IMR-90 (cell line): ENCODE measurements around the gene PTPN4. TPM values are rescaled to one million over a fixed set of nuclear protein-coding genes. Genes with fewer than 3 reads are reported as not detected.

Experiments used
- ATAC-seq: fragments of 200-7000 bp; cut with Tn5 transposase; 2 replicates; pipeline ENCODE4 v1.9.1; 2020; ENCODE audit warnings: low read depth, mild to moderate bottlenecking, moderate library complexity
- BruUV-seq: library from RNA; stranded (reverse); fragments of 400-500 nt; replicated peaks from 2 replicates; lab custom pipeline; 2021; lab: Mats Ljungman, UMichigan
- CTCF ChIA-PET: fragments of 300-600 bp; formaldehyde crosslinking; extraction: SDS; loops from one replicate; lab custom pipeline; 2021; ENCODE audit warnings: antibody characterized with exemption; lab: Yijun Ruan, JAX
- POLR2A ChIA-PET: fragments of 300-600 bp; sonication (Branson Sonifier 250); formaldehyde crosslinking; loops from one replicate; lab custom pipeline; 2022; ENCODE audit warnings: antibody characterized with exemption; ENCODE audit not compliant: unreplicated experiment; lab: Charles Lee
- DNase-seq: peaks from one replicate; pipeline ENCODE4 v3.0.0; 2013
- H2AFZ ChIP-seq: replicated peaks from 2 replicates; pipeline ENCODE3; 2013; ENCODE audit warnings: low read length, mild to moderate bottlenecking; ENCODE audit not compliant: poor library complexity
- H2AK5ac ChIP-seq: 2 replicates; pipeline ENCODE4 v1.6.1; 2013; ENCODE audit warnings: low read depth, low read length, inconsistent platforms
- H2AK9ac ChIP-seq: replicated peaks from 2 replicates; pipeline ENCODE3; 2013; ENCODE audit warnings: mild to moderate bottlenecking, low read depth, low read length, moderate library complexity; ENCODE audit not compliant: poor library complexity
- H2BK120ac ChIP-seq: 2 replicates; pipeline ENCODE4 v1.6.1; 2013; ENCODE audit warnings: low read depth, low read length, inconsistent platforms
- H2BK15ac ChIP-seq: 3 replicates; pipeline ENCODE4 v1.6.1; 2013; ENCODE audit warnings: low read depth, low read length, inconsistent platforms
- H2BK20ac ChIP-seq: 2 replicates; pipeline ENCODE4 v1.6.1; 2013; ENCODE audit warnings: low read depth, mild to moderate bottlenecking, inconsistent platforms, low read length, moderate library complexity
- H2BK5ac ChIP-seq: 2 replicates; pipeline ENCODE4 v1.6.1; 2013; ENCODE audit warnings: mild to moderate bottlenecking, low read depth, low read length, inconsistent platforms; ENCODE audit not compliant: poor library complexity, severe bottlenecking
- H3K14ac ChIP-seq: replicated peaks from 2 replicates; pipeline ENCODE4 v1.6.1; 2013; ENCODE audit warnings: low read depth, low read length, inconsistent platforms
- H3K18ac ChIP-seq: 2 replicates; pipeline ENCODE4 v1.6.1; 2013; ENCODE audit warnings: low read depth, low read length, control low read depth
- H3K23ac ChIP-seq: 2 replicates; pipeline ENCODE4 v1.6.1; 2013; ENCODE audit warnings: low read depth, low read length, inconsistent platforms
- H3K27ac ChIP-seq: 2 replicates; pipeline ENCODE4 v1.5.1; 2013; ENCODE audit warnings: mild to moderate bottlenecking, control low read depth, low read length; ENCODE audit not compliant: insufficient read depth
- H3K27me3 ChIP-seq: 2 replicates; pipeline ENCODE4 v1.6.1; 2013; ENCODE audit warnings: low read length; ENCODE audit not compliant: control insufficient read depth, insufficient read depth
- H3K36me3 ChIP-seq: 2 replicates; pipeline ENCODE4 v1.6.1; 2013; ENCODE audit warnings: low read length, mixed read lengths; ENCODE audit not compliant: control insufficient read depth, insufficient read depth
- H3K4ac ChIP-seq: 2 replicates; pipeline ENCODE4 v1.6.1; 2013; ENCODE audit warnings: low read depth, low read length, inconsistent platforms
- H3K4me1 ChIP-seq: 2 replicates; pipeline ENCODE4 v1.6.1; 2013; ENCODE audit warnings: low read length, mixed read lengths; ENCODE audit not compliant: control insufficient read depth, insufficient read depth
- H3K4me2 ChIP-seq: 2 replicates; pipeline ENCODE4 v1.6.1; 2013; ENCODE audit warnings: low read depth, mild to moderate bottlenecking, control low read depth, low read length, moderate library complexity
- H3K4me3 ChIP-seq: 2 replicates; pipeline ENCODE4 v1.5.1; 2013; ENCODE audit warnings: low read depth, mild to moderate bottlenecking, control low read depth, low read length, moderate library complexity; ENCODE audit not compliant: insufficient read depth
- H3K56ac ChIP-seq: 2 replicates; pipeline ENCODE4 v1.6.1; 2013; ENCODE audit warnings: low read length, inconsistent platforms; ENCODE audit not compliant: insufficient read depth; ENCODE audit errors: extremely low read depth
- H3K79me1 ChIP-seq, 2 experiments: 2 replicates each; pipeline ENCODE4 v1.6.1; 2013; ENCODE audit warnings: low read length in 2 of 2, inconsistent platforms in 1 of 2, low read depth in 1 of 2
- H3K9ac ChIP-seq: 2 replicates; pipeline ENCODE4 v1.6.1; 2013; ENCODE audit warnings: low read depth, low read length, control low read depth
- H3K9me1 ChIP-seq: 2 replicates; pipeline ENCODE4 v1.6.1; 2013; ENCODE audit warnings: low read length, inconsistent platforms; ENCODE audit not compliant: insufficient read depth
- H3K9me3 ChIP-seq: 2 replicates; pipeline ENCODE4 v1.6.1; 2013; ENCODE audit warnings: low read length; ENCODE audit not compliant: control insufficient read depth, insufficient read depth
- H4K20me1 ChIP-seq: 2 replicates; pipeline ENCODE4 v1.6.1; 2013; ENCODE audit warnings: low read length, inconsistent platforms; ENCODE audit not compliant: insufficient read depth
- H4K5ac ChIP-seq: 2 replicates; pipeline ENCODE4 v1.6.1; 2013; ENCODE audit warnings: mild to moderate bottlenecking, low read depth, low read length, control low read depth
- H4K8ac ChIP-seq, 2 experiments: 2 replicates each; pipeline ENCODE4 v1.6.1; 2013; ENCODE audit warnings: low read depth in 2 of 2, low read length in 2 of 2, control low read depth in 1 of 2, inconsistent platforms in 1 of 2
- H4K91ac ChIP-seq: 2 replicates; pipeline ENCODE4 v1.6.1; 2013; ENCODE audit warnings: low read depth, low read length, inconsistent platforms; ENCODE audit not compliant: insufficient read depth
- CEBPB ChIP-seq: IDR thresholded peaks from 2 replicates; pipeline ENCODE4 v1.6.1; 2012; ENCODE audit warnings: low read depth, low read length, improper control_type of control experiment
- ELK1 ChIP-seq: fragments of 150-350 bp; IDR thresholded peaks from 2 replicates; pipeline ENCODE4 v1.6.1; 2016; ENCODE audit warnings: low read depth, mild to moderate bottlenecking, low read length, moderate library complexity, borderline replicate concordance
- FOS ChIP-seq: fragments of 150-350 bp; IDR thresholded peaks from 2 replicates; pipeline ENCODE4 v1.6.1; 2016; ENCODE audit warnings: low read depth, low read length
- MXI1 ChIP-seq: IDR thresholded peaks from 2 replicates; pipeline ENCODE4 v1.6.1; 2012; ENCODE audit warnings: low read depth, mild to moderate bottlenecking, low read length, moderate library complexity, borderline replicate concordance
- POLR2A ChIP-seq: IDR thresholded peaks from 2 replicates; pipeline ENCODE4 v1.6.1; 2012; ENCODE audit warnings: mild to moderate bottlenecking, low read depth, low read length
- RCOR1 ChIP-seq: IDR thresholded peaks from 2 replicates; pipeline ENCODE4 v1.6.1; 2012; ENCODE audit warnings: mild to moderate bottlenecking, low read length, improper control_type of control experiment; ENCODE audit not compliant: insufficient replicate concordance
- SMC3 ChIP-seq: fragments of 150-350 bp; IDR thresholded peaks from 2 replicates; pipeline ENCODE4 v1.6.1; 2016; ENCODE audit warnings: low read depth, mild to moderate bottlenecking, antibody characterized with exemption, low read length, moderate library complexity
- WGBS, 2 experiments: methylation state at CpG; one replicate each; pipeline versions ENCODE4 v1.1.5 to v1.1.7; 2013; ENCODE audit warnings: missing lambda C conversion rate in 2 of 2; ENCODE audit not compliant: insufficient read length in 1 of 2; ENCODE audit errors: extremely low coverage in 2 of 2; 5-methylcytosine and 5-hydroxymethylcytosine counted together
- dilution Hi-C: fragments of 300-500 bp; cut with HindIII; formaldehyde crosslinking; loops from one replicate; pipeline ENCODE4 v1.14.3; 2018; ENCODE audit warnings: low sequenced_read_pairs; ENCODE audit not compliant: unreplicated experiment
- in situ Hi-C: fragments of 300-500 bp; cut with MboI; formaldehyde crosslinking; loops from 3 replicates; pipeline ENCODE4 v1.14.3; 2019; ENCODE audit warnings: low sequenced_read_pairs, inconsistent platforms, mixed read lengths
- intact Hi-C: fragments of 100-400 bp; cut with micrococcal nuclease; formaldehyde crosslinking; loops from 2 replicates; pipeline ENCODE4 v1.10.0; 2022
- polyA plus RNA-seq, 3 experiments: library from polyadenylated mRNA; depleted of rRNA; stranded (reverse); fragments of >200 nt; gene quantifications; 2 replicates each; pipeline ENCODE4 v1.2.3, GENCODE V29; 2012; ENCODE audit warnings: low replicate concordance in 1 of 3
- total RNA-seq: library from RNA; depleted of rRNA; stranded (reverse); fragments of >200 nt; gene quantifications from 2 replicates; pipeline ENCODE4 v1.2.3, GENCODE V29; 2012
- TF ChIP-seq, protein P1 (sequence below): conservative IDR thresholded peaks from 2 replicates; pipeline ENCODE4 v1.5.1; 2012; ENCODE audit warnings: mild to moderate bottlenecking, low read depth, low read length, improper control_type of control experiment

Gene PTPN4
- total and polyA plus RNA-seq, 2 of the 4 experiments (the other 2 are of a cell fraction) = 2.9 to 19.2 TPM

- Histone ChIP-seq H3K4me1 (peaks cover 1% of the 10 kb centered on the region), H3K36me3 (no peaks in the 10 kb centered on the region), H2AK9ac (no peak overlapping the region), H3K18ac (no peak overlapping the region), H2BK20ac (no peak overlapping the region), H3K27me3 (no peaks in the 10 kb centered on the region), H4K5ac (no peak overlapping the region), H3K56ac (no peak overlapping the region), H3K9ac (no peak overlapping the region), H3K79me1 (peaks cover 8 to 11% of the 10 kb centered on the region in 2 experiments; a peak in 3 of 4 replicates), H2BK120ac (no peak overlapping the region), H2AFZ (no peak overlapping the region), H3K4me2 (no peak overlapping the region), H3K9me1 (peaks cover 6% of the 10 kb centered on the region; the same call in 1 of the 2 replicates), H3K23ac (no peak overlapping the region), H2BK15ac (no peak overlapping the region), H3K4ac (no peak overlapping the region), H2AK5ac (no peak overlapping the region), H4K8ac (no peak overlapping the region), H4K91ac (no peak overlapping the region), H2BK5ac (no peak overlapping the region), H4K20me1 (no peaks in the 10 kb centered on the region), H3K14ac (no peak overlapping the region), H3K9me3 (no peaks in the 10 kb centered on the region), H3K4me3 (no peak overlapping the region), H3K27ac (no peak overlapping the region)
- no TSS peak for BruUV-seq
- TF ChIP-seq SMC3 (no peak), POLR2A (no peak), CEBPB (no peak), FOS (no peak), ELK1 (no peak), RCOR1 (no peak), MXI1 (no peak)
- TF ChIP-seq, protein P1, sequence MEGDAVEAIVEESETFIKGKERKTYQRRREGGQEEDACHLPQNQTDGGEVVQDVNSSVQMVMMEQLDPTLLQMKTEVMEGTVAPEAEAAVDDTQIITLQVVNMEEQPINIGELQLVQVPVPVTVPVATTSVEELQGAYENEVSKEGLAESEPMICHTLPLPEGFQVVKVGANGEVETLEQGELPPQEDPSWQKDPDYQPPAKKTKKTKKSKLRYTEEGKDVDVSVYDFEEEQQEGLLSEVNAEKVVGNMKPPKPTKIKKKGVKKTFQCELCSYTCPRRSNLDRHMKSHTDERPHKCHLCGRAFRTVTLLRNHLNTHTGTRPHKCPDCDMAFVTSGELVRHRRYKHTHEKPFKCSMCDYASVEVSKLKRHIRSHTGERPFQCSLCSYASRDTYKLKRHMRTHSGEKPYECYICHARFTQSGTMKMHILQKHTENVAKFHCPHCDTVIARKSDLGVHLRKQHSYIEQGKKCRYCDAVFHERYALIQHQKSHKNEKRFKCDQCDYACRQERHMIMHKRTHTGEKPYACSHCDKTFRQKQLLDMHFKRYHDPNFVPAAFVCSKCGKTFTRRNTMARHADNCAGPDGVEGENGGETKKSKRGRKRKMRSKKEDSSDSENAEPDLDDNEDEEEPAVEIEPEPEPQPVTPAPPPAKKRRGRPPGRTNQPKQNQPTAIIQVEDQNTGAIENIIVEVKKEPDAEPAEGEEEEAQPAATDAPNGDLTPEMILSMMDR = no peak
- no peak for DNase-seq
- dilution Hi-C loops = no loop called here
- POLR2A ChIA-PET = no interaction called here
- WGBS, 2 experiments = no CpG with 5 or more reads among the region's 2 CpGs
- no peak for ATAC-seq
- in situ Hi-C loops = loop anchor here (5.0 kb wide), 1 partner anchor 61 kb away; the partner anchor contains the start of gene PTPN4
- CTCF ChIA-PET = no interaction called here
- intact Hi-C loops = loop anchor here (5.0 kb wide), 1 partner anchor 176 kb away; no protein-coding TSS in a partner anchor
Measured at GRCh38 chr2:119818792-119819191, 59.1 kb downstream of the PTPN4 start.
